HEK293T (cell line): ENCODE data around the gene NUAK1.

Experiments
- ARNT ChIP-seq: fragments of 450-650 bp; IDR thresholded peaks from 2 replicates; pipeline ENCODE4 v1.6.1; 2017; ENCODE audit warnings: mild to moderate bottlenecking
- BHLHE40 ChIP-seq: fragments of 450-650 bp; IDR thresholded peaks from 2 replicates; pipeline ENCODE4 v1.6.1; 2016; ENCODE audit warnings: mild to moderate bottlenecking, moderate library complexity, borderline replicate concordance
- ELF4 ChIP-seq: fragments of 450-650 bp; IDR thresholded peaks from 2 replicates; pipeline ENCODE4 v1.6.1; 2017; ENCODE audit warnings: antibody characterized with exemption
- FOXK2 ChIP-seq: fragments of 450-650 bp; IDR thresholded peaks from 2 replicates; pipeline ENCODE4 v1.6.1; 2016; ENCODE audit warnings: mild to moderate bottlenecking
- FOXM1 ChIP-seq: fragments of 450-650 bp; IDR thresholded peaks from 2 replicates; pipeline ENCODE4 v1.6.1; 2017; ENCODE audit warnings: mild to moderate bottlenecking, borderline replicate concordance
- NFRKB ChIP-seq: fragments of 450-650 bp; IDR thresholded peaks from 2 replicates; pipeline ENCODE4 v1.6.1; 2016; ENCODE audit warnings: mild to moderate bottlenecking, moderate library complexity
- SP1 ChIP-seq: fragments of 450-650 bp; IDR thresholded peaks from 2 replicates; pipeline ENCODE4 v1.6.1; 2017
- SUZ12 ChIP-seq: fragments of 450-650 bp; IDR thresholded peaks from 2 replicates; pipeline ENCODE4 v1.6.1; 2016; ENCODE audit warnings: mild to moderate bottlenecking
- TARDBP ChIP-seq: fragments of 450-650 bp; IDR thresholded peaks from 2 replicates; pipeline ENCODE4 v1.6.1; 2016
- ZNF384 ChIP-seq: fragments of 450-650 bp; IDR thresholded peaks from 2 replicates; pipeline ENCODE4 v1.6.1; 2016
- TF ChIP-seq, protein P1 (sequence below): fragments of 450-650 bp; IDR thresholded peaks from 2 replicates; pipeline ENCODE4 v1.6.1; 2016

DNA sequence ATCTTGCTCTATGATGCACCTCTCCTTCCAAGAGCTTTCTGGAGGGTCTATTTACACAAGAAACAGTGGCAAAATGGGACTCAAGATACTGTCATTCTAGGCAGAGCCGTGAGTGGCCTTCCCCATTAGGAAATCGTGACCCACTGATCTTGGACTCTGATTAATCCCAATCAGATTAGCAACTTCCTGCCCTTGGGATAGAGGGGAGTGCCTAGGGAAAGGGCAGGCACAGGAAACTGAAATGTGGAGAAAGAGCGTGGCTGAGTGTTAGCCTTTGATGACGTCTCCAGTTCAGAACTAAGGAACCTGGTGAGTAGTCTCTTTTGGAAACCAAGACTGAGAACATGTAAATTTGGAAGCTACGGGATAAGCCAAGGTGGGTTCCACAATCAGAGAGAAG, 76.1 kb downstream of the NUAK1 start:
- TF ChIP-seq SP1 (no peak), ELF4 (no peak), TARDBP (no peak), FOXK2 (no peak), NFRKB (no peak), ZNF384 (no peak), BHLHE40 (no peak), SUZ12 (no peak), FOXM1 (no peak), ARNT (no peak)
- TF ChIP-seq, protein P1, sequence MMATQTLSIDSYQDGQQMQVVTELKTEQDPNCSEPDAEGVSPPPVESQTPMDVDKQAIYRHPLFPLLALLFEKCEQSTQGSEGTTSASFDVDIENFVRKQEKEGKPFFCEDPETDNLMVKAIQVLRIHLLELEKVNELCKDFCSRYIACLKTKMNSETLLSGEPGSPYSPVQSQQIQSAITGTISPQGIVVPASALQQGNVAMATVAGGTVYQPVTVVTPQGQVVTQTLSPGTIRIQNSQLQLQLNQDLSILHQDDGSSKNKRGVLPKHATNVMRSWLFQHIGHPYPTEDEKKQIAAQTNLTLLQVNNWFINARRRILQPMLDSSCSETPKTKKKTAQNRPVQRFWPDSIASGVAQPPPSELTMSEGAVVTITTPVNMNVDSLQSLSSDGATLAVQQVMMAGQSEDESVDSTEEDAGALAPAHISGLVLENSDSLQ: no peak
